22Rv1 (cell line): Measurements from ENCODE around the gene MAX.
A peak's percentile ranks its signal among the peaks of the same experiment; 100 is the strongest.

Experiments
- H3K27ac ChIP-seq: fragments of 450-650 bp; 2 replicates; pipeline ENCODE4 v1.5.1; 2017
- CTCF ChIP-seq: fragments of 450-650 bp; IDR thresholded peaks from 2 replicates; pipeline ENCODE4 v1.5.1; 2017; ENCODE audit warnings: mild to moderate bottlenecking
- ZFX ChIP-seq: fragments of 450-650 bp; IDR thresholded peaks from 2 replicates; pipeline ENCODE4 v1.6.1; 2017; ENCODE audit warnings: antibody characterized with exemption, borderline replicate concordance

Gene MAX

DNA sequence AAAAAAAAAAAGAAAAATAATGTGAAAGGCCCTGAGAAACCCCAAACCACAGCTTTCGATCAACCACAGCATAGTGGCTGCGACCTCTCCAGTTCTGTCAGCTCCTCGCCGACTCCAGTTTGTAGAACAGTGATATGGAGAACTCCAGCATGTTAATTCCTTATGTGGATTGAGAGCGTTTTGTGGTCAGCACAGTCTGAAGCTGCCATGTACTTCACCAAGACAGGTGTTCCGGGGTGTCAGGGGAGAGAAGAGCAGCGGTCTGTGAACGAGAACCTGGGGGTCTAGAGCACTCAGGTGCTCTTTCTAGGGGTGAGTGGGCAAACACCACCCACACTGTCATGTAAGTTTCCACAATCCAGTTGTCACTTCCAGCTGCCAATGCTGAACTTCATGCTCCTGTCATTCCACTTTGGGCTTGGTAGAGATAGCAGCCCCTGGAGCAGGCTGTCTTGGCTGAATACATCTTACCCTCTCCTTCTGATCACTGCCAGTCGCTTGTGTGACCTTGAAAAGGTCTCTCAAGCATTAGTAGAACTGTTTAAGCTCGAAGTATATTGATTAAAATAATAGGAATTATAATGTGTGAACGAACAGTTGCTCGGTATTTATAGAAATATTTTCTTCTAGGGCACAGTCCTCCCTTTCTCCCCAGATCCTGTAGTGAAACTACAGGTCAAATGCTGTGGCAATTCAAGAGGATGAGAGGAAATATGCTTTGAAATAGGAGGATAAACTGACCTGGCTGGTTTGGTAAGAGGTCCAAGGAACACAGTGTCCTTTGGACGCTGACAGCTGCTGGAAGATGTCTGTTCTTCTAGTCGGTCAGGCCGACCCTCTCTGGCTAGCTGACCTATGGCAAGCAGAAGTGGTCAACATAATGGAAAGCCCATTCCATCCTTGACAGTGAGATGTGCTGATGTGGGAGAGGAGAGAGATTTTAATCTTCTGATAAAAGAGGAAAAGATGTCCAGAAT lies 15.7 kb upstream of the MAX start:
- TF ChIP-seq ZFX (no peak), CTCF (no peak)
- H3K27ac ChIP-seq, result 0 out of 2 replicates have a peak overlapping the region, but pooled peaks have one; percentile 17

DNA sequence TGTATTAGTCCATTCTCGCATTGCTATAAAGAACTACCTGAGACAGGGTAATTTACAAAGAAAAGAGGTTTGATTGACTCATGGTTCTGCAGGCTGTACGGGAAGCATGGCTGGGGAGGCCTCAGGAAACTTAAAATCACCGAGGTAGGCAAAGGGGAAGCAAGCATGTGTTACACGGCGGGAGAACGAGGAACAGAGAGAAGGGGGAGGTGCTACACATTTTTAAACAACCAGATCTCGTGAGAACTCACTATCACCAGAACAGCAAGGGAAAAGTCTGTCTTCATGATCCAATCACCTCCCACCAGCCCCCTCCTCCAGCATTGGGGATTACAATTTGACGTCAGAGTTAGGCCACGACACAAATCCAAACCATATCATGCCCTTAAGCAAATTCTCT lies 13.3 kb upstream of the MAX start:
- no peak overlapping the region for H3K27ac ChIP-seq
- TF ChIP-seq CTCF, result no peak
- TF ChIP-seq ZFX, result no peak

GRCh38 chr14:65110525-65110924 lies 8.2 kb upstream of the MAX start:
- TF ChIP-seq CTCF, result no peak
- TF ChIP-seq ZFX, result no peak
- no peak overlapping the region for H3K27ac ChIP-seq

- H3K27ac ChIP-seq, result no peak overlapping the region
- TF ChIP-seq ZFX, result no peak
- TF ChIP-seq CTCF, result no peak
Observed at GRCh38 chr14:65109357-65109756, 7.0 kb upstream of the MAX start.

GRCh38 chr14:65107200-65107599 lies 4.9 kb upstream of the MAX start:
- H3K27ac ChIP-seq, result no peak overlapping the region
- TF ChIP-seq CTCF (no peak), ZFX (no peak)

DNA sequence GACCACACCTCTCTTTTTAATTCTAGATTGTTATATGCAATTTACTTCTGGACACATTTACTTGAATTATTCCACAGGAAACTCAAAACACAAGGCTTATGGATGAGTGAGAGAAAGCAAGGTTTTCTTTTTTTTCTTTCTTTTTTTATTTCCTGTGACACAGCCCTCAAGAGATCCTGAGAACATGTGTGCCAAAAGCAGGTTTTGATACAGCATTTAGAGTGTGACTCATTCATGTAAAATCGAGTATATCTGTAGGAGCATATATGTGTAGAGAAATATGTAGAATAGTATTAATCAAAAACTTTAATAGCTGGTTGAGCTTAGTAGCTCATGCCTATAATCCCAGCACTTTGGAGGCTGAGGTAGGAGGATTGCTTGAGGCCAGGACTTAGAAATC lies 4.4 kb upstream of the MAX start:
- no peak for TF ChIP-seq CTCF
- TF ChIP-seq ZFX, result no peak
- no peak overlapping the region for H3K27ac ChIP-seq

GRCh38 chr14:65106316-65106715 lies 4.0 kb upstream of the MAX start:
- no peak for TF ChIP-seq CTCF
- TF ChIP-seq ZFX, result no peak
- no peak overlapping the region for H3K27ac ChIP-seq
